ENCODE measurements around the gene ISG20. TPM values are rescaled to one million over a fixed set of nuclear protein-coding genes. Genes with fewer than 3 reads are reported as not detected.
"Not testable (repeated sequence)": the region's sequence is repeated elsewhere in the genome, so short reads cannot be mapped to it uniquely, and the experiment has no call there.

Gene ISG20
- total RNA-seq, 1 donor from 2014 or later: 16.2 TPM

GRCh38 chr15:88635318-88635717 is 3.5 kb upstream of the ISG20 start:
- DNase-seq (ENCODE audit: low spot score): no peak

- DNase-seq (ENCODE audit: low spot score): no peak
These were observed 2.8 kb upstream of the ISG20 start for GRCh38 chr15:88636050-88636449.

- no peak for DNase-seq (ENCODE audit: low spot score)
These were observed 2.2 kb upstream of the ISG20 start for GRCh38 chr15:88636654-88637053.

GRCh38 chr15:88637436-88637835 is 1.4 kb upstream of the ISG20 start:
- DNase-seq (ENCODE audit: low spot score): no peak

GRCh38 chr15:88637841-88638625 is 783 bp upstream of the ISG20 start:
- no peak for DNase-seq (ENCODE audit: low spot score)

GRCh38 chr15:88641959-88642452 is 3.2 kb downstream of the ISG20 start:
- DNase-seq (ENCODE audit: low spot score): no peak

- not testable (repeated sequence) for DNase-seq (ENCODE audit: low spot score)
These were observed 3.7 kb downstream of the ISG20 start for GRCh38 chr15:88642514-88642913.

GRCh38 chr15:88644741-88645140 is 5.9 kb downstream of the ISG20 start:
- DNase-seq (ENCODE audit: low spot score): no peak

GRCh38 chr15:88645171-88646087 is 6.6 kb downstream of the ISG20 start:
- peak; percentile 30 for DNase-seq (ENCODE audit: low spot score)

- peak; percentile 24 for DNase-seq (ENCODE audit: low spot score)
These were observed 7.2 kb downstream of the ISG20 start for GRCh38 chr15:88646088-88646405.

GRCh38 chr15:88646951-88647350 is 8.1 kb downstream of the ISG20 start:
- DNase-seq (ENCODE audit: low spot score): peak; percentile 39

GRCh38 chr15:88647351-88648105 is 8.7 kb downstream of the ISG20 start:
- DNase-seq (ENCODE audit: low spot score): peak; percentile 68

GRCh38 chr15:88648357-88649214 is 9.8 kb downstream of the ISG20 start:
- DNase-seq (ENCODE audit: low spot score): peak; percentile 88

GRCh38 chr15:88649286-88649733 is 10.5 kb downstream of the ISG20 start:
- DNase-seq (ENCODE audit: low spot score): peak; percentile 86

- DNase-seq (ENCODE audit: low spot score): peak; percentile 74
These were observed 11.1 kb downstream of the ISG20 start for GRCh38 chr15:88649753-88650551.

- DNase-seq (ENCODE audit: low spot score): peak; percentile 72
These were observed 11.7 kb downstream of the ISG20 start for GRCh38 chr15:88650556-88650955.

GRCh38 chr15:88651136-88651732 is 12.4 kb downstream of the ISG20 start:
- peak; percentile 20 for DNase-seq (ENCODE audit: low spot score)

- DNase-seq (ENCODE audit: low spot score): peak; percentile 84
These were observed 13.2 kb downstream of the ISG20 start for GRCh38 chr15:88651971-88652370.
